Pericardium fibroblast (primary cell): ENCODE data around the gene PEX7. TPM values are rescaled to one million over a fixed set of nuclear protein-coding genes. Genes with fewer than 3 reads are reported as not detected.

Experiments
- total RNA-seq: library from RNA; depleted of rRNA; stranded (reverse); fragments of >200 nt; gene quantifications from 2 replicates; pipeline ENCODE4 v1.2.3, GENCODE V29; 2015

The PEX7 gene, protein sequence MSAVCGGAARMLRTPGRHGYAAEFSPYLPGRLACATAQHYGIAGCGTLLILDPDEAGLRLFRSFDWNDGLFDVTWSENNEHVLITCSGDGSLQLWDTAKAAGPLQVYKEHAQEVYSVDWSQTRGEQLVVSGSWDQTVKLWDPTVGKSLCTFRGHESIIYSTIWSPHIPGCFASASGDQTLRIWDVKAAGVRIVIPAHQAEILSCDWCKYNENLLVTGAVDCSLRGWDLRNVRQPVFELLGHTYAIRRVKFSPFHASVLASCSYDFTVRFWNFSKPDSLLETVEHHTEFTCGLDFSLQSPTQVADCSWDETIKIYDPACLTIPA
- total RNA-seq, result 4.7 and 5.4 TPM in 2 replicates

DNA sequence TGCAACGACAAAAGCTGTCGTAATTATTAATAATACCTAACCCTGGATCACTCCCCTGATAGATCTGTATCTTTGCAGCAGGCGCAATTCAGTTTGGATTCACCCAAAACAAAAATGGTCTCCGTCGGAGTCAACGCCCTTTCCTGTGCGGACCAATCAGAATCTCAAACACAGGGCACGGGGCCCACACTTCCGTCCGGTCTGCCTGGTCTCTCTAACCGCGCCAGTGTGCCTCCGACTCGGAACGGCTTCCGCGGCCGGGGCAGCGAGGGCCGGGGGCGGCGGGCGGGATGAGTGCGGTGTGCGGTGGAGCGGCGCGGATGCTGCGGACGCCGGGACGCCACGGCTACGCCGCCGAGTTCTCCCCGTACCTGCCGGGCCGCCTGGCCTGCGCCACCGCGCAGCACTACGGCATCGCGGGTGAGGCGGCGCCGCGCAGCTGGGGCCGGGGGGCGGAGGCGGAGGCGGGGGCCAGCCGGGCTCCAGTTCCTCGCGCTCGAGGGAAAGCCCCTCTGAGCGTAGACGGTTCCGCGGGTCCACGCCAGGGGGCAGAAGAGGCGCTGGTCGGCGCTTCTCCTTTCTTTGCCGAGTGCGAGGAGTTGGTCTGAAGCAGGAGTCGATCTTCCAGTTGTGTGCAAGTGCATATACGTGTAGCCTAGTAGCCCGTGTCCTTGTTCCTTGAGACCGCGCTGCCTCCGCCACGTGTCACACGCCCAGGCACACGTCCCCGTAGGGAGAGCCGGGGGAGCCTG is at the start of gene PEX7:
PEX7 (plus strand) TSS at position 217 of the 752 bp plus-strand sequence; CDS start at position 291, 74 bp downstream.

DNA sequence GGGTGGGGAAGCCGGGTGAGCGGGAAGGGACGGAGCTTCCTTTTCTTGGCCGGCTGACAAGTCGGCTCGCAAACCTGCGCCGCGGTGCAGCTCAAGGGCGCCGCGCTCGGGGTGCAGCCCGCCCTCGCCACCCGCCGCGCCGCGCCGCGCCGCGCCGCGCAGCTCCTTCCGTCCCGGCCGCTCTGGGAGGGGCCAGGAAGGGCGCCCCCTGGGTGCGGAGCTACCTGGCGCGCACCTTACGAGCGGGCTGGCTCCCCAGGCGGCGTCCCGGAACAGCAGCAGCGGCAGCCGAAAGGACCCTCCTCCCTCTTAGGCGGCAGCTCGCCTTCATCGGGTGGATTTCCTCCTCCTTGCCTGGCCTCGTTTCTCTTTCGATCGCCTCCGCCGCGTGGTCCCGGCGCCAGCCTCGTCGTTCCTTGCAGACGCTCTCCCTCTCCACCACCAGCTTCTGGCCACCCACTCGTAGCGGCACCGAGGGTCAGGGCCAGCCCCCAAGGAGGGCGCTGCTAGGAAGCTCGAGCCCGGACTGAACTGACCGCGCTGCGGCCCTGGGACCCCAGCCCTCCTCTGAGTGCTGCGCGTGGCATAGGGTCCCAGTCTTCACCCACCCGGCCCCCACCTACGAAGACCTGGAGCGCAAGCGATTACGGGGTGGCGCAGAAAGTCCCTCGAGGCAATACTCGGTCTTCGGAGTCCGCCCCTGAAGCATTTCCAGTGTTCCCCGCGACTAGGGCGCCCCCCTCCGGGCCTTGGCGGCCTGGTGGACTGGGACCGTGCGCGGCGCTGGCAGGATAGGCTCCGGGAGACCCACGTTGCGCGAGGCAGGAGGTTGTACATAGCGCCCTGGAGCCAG is 29.8 kb upstream of the PEX7 start, which contains the start of gene MAP3K5:
MAP3K5 (minus strand) TSS at position 68 of the 853 bp plus-strand sequence. CDS start 320 bp downstream, outside the sequence.

DNA sequence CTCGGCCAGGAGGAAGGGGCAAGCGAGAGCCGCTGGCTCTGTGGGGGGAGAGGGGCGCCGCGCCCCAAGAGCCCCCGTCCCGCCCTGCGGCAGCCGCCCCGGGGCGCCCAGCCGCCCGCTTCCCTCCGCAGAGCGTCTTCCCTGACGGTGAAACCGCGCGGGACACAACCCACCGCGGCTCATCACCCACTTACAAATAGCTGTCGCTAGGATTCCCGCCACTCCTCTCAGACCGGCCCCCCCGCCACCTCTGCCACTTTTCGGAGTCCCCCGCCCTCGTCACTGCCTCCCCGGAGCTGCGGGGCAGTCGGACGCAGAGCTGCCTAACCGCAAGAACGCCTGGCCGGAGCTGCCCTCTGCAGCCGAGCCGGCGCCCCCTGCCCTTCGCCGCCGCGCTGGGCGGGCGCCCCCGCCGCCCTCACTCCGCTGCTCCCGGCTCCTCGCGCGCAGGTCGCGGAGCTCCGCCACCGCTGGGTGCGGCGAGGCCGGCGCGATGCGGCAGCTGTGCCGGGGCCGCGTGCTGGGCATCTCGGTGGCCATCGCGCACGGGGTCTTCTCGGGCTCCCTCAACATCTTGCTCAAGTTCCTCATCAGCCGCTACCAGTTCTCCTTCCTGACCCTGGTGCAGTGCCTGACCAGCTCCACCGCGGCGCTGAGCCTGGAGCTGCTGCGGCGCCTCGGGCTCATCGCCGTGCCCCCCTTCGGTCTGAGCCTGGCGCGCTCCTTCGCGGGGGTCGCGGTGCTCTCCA is 99.7 kb downstream of the PEX7 start, which contains the start of gene SLC35D3:
SLC35D3 (plus strand) TSS at position 366 of the 749 bp plus-strand sequence; CDS start at position 494, 128 bp downstream.

Other genes with a start within 250 kb of the PEX7 start
- 1.5 and 2.8 TPM in 2 replicates for gene MAP3K5, start 30.1 kb upstream of the PEX7 start, total RNA-seq
- not detected in 2 replicates for gene SLC35D3, start 99.7 kb downstream of the PEX7 start, total RNA-seq
- 0.12 and 0.85 TPM in 2 replicates for gene IL20RA, start 222.4 kb downstream of the PEX7 start, total RNA-seq